ENCODE results near the gene CCDC38.
"Not testable (repeated sequence)": the region's sequence is repeated elsewhere in the genome, so short reads cannot be mapped to it uniquely, and the experiment has no call there.

The CCDC38 gene

DNA sequence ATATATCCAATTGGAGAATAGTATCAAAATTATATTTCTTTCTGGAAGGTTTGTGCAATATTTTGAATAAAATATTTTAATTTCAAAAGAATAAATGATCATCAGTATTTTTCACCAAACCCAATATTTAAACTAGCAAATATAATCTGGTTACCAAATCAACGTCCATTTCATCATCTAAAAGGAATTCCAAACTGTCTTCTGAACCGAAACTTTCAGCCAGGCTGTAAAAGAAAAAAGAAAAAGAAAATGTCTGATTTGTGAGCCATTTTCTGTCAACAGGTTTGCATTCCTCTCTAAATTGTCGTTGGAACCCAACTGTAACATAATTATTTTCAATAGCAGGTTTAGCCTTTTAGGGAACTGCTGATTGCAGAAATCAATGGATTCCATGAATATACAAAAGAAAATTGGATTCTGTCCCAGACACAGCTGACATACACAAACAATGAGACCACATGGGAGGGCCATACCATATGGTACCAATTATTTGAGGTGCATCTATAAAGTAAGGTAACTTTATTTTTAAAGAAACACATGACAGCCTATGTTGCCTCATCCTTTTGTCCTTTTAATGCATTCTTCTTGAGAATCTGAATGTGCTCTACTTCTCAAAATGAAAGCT lies 61.0 kb downstream of the CCDC38 start:
- DNase-seq, result no peak

DNA sequence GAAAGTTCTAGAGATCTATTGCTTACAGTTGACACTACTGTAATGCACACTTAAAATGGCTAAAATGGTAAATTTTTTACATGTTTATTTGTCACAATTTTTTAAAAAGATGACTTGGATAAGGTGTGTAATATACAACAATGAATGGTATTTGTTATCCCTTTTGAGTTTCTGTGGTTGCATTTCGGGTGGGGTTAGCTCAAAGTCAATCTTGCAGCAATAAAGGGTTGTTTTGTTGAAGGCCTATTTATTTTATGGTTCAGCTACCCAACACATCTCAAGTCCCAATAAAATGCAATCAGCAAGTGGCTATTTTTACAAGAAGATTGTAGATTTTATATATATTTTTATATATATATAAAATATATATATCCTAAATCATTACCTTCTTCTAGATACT lies 61.5 kb downstream of the CCDC38 start:
- DNase-seq, result no peak

DNA sequence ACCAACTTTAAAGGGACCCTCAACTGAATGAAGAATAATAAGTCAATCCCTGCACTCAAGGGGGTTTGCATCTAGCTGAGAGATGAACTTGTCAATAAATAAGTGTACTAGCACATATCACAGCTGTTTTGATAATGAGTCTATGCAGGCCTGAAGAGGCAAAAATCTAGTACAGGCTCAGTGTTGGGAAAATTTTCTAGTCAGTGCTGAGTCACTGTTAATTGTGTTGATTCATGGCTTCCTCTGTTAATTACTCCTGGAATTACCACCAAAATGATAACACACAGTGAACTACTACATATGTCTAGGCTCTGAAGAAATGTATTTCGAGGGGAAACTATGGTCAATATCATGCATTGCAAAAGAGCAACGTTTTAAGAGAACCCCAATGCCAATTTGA lies 64.8 kb downstream of the CCDC38 start:
- no peak for DNase-seq

DNA sequence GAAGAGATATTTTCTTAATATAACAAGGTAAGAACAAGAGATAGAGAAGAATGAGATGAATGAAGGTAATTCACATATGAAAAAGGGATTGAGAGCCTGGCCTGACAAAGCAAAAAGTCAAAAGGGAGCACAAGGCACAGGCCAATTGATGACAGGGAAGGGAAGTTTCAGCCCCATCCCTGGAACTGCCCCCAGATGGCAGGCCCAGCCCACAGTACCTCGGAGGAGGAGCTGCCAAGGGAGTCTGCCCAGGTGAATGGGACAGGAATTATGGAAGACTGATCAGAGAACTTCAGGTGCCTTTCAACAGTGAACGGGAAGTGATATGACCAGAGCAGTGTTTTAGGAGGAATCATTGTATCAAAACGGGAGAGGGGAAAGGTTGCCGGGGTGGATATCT lies 68.0 kb downstream of the CCDC38 start:
- DNase-seq, result no peak

DNA sequence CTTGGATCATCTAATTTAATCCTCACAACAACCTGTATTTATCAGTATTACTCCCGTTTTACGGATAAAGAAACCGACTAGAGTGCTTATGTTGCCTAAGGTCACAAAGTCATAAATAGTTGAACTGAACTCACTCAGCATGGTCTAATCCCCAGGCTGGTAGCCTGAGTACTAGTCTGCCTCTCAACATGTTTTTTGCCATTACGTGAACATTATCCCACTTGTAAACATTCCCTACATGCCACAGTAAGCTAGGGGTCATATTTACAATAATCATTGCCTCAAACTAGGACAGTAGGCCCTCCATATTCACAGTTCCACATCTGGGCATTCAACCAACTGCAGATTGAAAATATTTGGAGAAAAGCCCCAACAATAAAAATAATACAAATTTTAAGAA lies 71.5 kb downstream of the CCDC38 start:
- DNase-seq, result no peak

DNA sequence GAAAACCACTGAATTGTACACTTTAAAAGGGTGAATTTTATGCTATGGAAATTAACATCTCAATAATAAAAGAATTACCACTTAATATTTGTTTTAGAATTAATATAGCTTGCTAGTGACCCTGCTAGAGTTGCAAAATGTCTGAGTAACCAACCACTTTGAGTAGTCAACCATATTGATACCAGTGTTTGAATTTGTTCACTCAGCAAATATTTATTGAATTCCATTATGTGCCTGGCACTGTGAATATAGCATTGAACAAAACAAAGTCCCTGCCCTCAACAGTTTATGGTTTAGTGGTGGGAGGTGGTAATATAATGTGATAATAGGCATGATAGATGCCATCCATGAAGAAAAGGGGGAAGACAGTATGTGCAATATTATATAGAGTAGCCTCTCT lies 79.1 kb downstream of the CCDC38 start:
- DNase-seq, result no peak

DNA sequence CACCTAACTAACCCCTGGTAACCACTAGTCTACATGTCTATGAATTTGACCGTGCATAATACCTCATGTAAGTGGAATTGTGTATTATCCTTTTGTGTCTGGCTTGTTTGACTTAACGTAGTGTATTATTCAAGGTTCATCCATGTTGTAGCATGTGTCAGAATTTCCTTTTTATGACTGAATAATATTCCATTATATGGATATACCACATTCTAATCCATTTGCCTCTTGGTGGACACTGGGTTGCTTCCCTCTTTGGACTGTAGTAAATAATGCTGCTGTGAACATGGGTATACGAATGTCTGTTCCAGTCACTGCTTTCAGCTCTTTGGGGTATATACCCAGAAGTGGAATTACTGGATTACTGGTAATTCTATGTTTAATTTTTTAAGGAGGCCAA lies 80.4 kb downstream of the CCDC38 start:
- DNase-seq, result no peak

DNA sequence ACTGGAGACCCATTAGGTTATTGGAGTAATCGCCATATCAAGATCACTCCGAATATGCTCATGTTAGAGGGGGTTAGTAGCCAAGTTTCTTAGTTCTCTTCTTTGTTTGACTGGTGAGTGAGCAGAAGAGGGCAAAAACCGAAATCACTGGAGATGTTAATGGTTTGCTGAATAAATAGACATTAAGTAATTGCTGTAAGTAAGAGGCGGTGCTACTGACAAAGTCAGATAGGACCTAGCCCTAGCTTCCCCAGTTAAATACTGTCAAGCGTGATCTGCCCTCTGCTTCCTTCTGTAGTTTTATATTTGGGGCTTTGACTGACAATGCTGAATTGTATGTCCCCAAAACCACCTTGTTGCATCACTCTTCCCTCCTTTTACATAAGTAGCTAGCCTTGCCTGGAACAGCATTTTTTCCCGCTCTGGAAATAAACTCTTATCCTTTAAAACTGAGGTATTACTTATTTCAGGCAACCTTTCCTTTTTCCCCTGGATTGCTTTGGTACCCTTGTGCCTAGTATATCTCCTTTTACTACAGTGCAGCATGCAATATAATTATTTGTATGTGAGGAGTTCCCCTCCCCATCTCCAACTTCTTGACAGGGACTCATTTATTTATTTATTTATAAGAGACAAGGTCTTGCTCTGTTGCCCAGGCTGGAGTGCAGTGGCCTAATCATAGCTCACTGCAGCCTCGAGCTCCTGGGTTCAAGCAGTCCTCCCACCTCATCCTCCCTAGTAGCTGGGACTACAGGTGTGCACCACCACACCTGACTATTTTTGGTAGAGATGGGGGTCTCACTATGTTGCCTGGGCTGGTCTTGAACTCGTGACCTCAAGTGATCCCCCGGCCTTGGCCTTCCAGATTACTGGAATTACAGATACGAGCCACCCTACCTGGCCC lies 82.2 kb downstream of the CCDC38 start:
- no peak for DNase-seq

DNA sequence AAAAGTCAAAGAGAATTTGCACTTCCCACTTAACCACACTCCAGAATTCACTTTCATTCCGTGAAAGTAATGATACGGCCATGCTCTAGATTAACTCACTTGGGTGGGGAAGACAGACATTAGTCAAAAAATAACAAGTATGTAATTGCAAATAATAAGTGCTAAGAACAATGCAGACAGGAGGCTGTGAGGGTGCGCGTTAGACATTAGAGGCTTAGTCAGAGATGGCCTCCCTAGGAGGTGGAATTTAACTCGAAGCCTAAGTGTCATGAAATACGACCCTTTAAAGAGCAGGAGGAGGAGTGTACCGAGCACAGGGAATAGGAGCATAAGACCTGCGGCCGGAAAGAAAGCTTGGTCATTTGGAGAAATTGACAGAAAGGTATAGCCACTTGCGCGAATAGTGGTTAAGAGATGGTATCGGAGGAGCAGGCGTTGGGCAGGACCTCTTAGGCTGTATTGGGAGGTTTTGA lies 83.0 kb downstream of the CCDC38 start:
- no peak for DNase-seq

DNA sequence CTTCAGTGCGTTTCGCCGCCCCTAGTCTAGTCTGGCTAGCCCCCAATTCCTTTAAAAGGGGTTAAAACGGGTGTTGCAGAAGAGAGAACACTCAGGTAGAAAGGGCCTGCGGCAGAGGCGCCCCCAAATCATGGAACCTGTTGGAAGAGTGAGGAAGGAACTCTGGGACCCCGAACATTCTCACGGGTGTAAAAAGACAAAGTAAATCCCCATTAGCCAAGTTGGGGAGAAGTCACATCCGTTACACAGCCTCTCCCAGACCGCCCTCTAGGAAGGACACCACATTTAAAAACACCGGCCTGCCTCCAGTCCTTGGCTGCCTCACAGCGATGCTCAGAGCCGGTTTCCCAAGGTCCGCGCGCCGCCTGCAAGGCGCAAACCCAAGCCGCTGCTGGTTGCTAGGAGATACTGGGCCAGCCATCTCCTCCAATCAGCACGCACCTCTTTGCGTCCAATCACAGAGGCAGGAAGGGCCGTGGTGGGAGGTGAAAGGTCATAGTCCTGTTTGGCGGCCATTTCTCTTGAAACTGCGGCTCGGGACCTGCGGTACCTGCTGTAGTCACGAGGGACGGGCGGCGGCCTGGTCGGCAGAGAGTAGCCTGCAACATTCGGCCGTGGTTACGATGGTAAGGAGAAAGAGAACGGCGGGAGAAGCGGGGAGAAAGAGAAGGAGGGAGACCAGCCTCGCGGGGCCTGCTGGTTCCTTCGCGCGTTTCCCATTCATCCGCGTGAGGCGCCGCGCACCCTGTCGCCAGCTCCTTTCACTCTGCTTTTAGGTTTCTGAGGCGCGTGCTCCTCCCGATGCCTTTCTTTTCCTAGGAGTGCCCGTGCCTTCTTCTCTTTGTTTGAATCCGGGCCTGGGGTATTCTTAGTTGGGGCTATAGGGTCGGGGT lies 83.7 kb downstream of the CCDC38 start, which contains the start of gene SNRPF:
TSS of gene SNRPF (plus strand) at position 502 of the 893 bp plus-strand sequence. CDS start at position 624, 122 bp downstream.
- DNase-seq, result peak; percentile 91

DNA sequence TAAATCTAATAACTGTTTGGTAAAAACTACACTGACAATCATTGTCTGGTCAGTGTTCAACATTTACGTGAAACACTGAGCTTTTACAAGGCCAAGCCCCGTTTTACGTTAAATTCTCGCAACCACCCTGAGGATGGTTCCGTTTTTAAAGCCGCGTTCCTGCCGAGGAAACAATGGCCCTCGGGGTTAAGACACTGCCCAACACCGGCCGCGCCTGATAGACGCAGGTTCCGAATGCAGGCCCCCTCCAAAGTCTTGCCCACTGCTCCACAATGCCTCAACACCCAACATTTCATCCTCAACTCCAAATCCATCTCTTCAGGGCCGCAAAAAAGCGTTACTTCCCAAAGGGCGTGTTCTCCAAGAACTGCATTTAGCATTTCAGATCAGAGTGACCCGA lies 84.6 kb downstream of the CCDC38 start:
- no peak for DNase-seq

DNA sequence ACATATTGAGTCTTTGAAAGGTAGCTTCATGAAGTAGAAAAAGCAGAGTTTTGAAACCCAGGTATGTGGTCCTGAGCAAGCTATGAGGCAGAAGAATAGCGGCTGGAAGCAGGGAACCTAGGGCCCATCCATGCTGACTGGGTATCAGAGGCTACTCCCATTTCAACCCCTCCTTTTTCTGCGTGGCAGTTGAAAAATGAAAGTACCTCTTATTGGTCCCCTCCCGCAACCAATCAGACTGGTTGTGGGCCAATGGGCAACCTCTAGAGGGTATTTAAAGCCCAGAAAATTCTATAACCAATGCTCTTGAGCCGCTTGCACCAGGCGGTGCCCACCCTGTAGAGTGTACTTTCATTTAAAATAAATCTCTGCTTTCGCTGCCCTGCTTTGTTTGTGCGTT lies 85.3 kb downstream of the CCDC38 start:
- DNase-seq, result no peak

DNA sequence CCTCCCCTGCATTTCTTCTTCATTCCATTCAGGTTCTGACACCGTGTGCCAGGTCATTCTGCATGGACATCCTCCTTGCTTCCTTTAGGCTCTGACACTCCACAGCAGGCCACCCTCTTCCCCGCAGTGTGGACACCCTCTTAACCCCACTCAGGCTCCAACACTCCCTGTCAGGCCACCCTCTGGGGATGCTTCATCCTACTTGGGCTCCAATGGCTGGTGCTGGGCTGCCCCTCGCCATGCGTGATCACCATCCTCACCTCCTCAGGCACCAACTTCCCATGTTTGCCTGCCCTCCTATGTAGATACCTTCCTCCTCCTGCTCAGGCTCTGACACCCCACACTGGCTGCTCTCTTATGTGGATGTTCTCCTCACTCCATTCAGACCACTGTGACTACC lies 90.3 kb downstream of the CCDC38 start:
- no peak for DNase-seq

DNA sequence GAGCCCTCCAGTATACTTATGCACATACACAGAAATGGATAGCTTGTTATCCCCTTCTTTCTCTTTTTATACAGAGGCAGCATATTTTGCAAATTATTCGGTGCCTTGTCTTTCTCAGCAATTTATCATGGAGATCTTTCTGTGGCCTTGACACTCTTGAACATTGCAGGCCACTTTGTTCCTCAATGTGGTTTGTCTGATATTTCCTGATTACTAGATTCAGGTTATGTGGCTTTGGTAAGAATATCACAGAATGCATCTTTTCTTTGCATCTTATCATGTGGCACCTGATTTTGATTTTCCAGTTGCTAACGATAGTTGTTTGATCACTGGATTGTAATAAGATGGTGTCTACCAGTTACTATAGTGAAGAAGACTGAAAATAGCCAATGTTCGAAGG lies 90.8 kb downstream of the CCDC38 start:
- no peak for DNase-seq

DNA sequence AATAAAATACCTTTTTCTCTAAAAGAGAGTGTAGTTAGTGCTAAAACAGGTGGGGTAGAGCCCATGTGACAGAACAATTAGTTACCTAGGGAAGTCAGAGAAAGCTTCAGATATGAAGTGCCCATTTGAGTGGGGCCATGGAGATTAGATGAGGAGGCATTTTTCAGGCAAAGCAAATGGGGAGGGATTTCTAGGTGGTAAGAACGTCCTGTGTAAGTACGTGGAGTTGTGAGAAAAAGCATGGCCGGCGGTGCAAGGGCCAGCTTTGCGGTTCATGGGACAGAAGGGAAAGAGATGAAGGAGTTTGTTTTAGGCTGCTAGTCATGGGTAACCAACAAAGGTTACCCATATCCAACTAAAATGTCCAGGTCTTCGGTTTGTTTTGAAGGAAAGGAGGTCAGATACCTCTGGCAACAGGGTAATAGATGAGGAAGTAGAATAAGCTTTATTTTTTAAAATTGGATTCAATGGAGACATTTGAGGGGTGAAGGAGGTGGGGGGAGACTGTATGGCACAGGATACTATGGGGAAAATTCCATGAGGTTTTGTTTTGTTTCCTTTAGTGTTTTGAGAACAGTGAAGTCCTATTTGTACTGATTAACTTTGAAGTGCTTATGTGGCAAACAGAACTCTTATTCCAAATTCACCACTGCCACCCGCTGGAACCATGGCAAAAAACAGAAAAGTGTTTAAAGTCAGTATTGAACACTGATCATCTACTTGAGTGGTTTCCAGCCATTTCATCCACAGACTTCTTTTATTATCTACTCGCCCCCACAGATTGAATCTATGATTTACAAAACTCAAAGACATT lies 93.6 kb downstream of the CCDC38 start:
- no peak for DNase-seq

DNA sequence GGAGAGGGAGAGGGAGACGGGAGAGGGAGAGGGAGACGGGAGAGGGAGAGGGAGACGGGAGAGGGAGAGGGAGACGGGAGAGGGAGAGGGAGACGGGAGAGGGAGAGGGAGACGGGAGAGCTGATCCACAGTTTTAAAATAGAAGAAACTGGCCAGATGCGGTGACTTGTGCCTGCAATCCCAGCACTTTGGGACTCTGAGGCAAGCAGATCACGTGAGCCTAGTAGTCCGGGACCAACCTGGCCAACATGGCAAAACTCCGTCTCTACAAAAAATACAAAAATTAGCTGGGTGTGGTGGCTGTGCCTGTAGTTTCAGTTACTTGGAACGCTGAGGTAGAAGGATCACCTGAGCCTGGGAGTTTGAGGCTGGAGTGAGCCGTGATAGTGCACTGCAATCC lies 100.0 kb downstream of the CCDC38 start:
- not testable (repeated sequence) for DNase-seq

DNA sequence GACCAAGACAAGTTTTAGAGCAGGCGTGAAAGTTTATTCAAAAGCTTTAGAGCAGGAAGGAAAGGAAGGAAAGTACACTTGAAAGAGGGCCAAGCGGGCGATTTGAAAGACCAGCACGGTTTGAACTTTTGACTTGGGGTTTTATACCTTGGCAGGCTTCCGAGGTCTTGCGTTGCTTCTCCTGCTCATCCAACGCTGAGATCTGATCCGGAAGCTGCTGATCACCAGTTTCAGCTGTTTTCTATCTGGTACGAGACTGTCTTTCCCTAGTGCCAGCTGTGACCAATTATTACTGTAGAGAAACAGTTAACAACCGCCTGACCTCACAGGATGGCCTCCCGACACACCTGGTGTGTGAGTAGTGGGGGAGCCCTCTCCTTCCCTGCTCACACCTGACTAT lies 104.3 kb downstream of the CCDC38 start:
- DNase-seq, result peak; percentile 3

DNA sequence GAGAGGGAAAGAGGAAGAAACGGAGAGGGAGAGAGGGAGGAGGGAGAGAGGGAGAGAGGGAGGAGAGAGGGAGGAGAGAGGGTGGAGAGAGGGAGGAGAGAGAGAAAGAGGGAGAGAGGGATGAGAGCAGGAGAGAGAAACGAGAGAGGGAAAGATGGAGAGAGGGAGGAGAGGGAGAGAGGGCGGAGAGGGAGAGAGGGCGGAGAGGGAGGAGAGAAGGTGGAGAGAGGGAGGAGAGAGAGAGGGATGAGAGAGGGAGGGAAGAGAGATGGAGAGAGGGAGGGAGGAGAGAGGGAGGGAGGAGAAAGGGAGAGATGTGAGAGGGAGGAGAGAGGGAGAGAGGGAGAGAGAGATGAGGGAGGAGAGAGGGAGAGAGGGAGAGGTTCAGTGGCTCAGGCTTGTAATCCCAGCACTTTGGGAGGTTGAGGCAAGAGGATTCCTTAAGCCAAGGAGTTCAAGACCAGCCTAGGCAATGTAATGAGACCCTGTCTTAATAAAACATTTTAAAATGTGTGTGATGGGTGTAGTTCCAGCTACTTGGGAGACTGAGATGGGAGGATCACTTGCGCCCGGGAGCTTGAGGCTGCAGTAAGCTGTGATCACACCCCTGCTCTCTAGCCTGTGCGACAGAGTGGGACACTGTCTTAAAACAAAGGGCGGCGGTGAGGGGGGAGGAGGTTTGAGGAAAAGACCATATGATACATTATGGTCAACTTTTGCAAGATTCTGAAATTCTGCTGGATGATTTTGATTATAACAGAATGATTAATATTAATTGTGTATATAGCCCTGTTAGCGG lies 105.0 kb downstream of the CCDC38 start:
- no peak for DNase-seq

DNA sequence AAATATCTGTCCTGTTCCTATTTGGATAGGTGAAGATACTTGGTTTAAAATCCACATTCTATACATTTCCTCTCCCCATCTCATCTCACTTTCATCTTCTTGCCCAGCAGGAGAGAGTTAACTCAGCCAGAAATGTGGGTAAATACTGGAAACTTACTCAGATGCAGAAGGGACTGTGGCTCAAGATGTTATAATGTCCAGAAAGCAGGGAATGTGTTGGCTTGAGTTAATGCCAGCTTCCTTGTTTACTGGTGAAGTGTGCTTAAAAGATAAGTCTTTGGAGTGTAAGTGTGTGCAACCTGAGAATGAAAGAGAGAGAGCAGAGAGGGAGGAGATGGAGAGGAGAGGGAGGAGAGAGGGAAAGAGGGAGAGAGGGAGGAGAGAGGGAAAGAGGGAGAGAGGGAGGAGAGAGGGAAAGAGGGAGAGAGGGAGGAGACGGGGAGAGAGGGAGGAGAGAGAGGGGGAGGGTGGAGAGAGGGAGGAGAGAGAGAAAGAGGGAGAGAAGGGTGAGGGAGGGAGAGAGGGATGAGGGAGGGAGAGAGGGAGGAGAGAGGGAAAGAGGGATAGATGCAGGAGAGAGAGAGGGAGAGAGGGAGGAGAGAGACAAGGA lies 105.7 kb downstream of the CCDC38 start:
- no peak for DNase-seq

DNA sequence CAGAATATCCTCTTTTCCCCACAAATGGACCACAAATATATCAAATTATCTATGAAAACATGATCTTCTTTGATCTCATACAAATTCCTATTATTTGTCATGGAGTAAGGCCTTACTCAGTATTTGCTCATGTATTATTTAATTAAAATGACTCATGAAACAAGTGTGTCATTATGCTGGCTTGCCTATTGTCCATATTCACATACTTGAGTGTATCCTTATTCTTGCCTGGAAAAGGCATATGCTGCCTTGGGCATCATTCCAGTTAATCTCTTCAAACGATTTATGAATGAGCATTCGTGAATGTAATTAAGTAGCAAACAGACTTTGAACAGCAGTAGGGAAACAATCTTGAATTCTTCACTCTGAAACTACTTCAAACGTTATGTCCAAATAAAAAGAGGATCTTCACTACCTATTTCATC lies 106.2 kb downstream of the CCDC38 start:
- no peak for DNase-seq

DNA sequence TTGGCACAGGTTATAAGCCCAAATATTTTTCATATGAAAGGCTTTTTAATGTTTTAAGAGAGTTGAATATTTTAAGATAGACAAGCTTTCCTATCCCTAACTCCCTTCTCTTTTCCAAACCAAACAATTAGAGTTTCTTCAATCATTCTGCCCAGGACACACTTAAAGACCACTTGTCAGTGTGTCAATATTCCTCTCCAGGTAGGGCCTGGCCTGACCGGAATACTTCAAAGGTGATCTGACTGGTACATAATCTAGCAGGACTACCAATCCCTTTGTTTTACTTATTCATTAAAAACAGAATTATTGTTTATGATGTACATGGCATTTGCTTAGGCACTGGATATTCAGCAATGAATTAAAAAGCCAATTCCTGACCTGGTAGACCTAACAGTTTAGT lies 107.8 kb downstream of the CCDC38 start:
- no peak for DNase-seq

Measured in CD4-positive, alpha-beta T cell treated with Interleukin-17A for 4 hours (primary cell).